ENCODE results near the gene AUNIP.
A peak's percentile ranks its signal among the peaks of the same experiment; 100 is the strongest.

The AUNIP gene

DNA sequence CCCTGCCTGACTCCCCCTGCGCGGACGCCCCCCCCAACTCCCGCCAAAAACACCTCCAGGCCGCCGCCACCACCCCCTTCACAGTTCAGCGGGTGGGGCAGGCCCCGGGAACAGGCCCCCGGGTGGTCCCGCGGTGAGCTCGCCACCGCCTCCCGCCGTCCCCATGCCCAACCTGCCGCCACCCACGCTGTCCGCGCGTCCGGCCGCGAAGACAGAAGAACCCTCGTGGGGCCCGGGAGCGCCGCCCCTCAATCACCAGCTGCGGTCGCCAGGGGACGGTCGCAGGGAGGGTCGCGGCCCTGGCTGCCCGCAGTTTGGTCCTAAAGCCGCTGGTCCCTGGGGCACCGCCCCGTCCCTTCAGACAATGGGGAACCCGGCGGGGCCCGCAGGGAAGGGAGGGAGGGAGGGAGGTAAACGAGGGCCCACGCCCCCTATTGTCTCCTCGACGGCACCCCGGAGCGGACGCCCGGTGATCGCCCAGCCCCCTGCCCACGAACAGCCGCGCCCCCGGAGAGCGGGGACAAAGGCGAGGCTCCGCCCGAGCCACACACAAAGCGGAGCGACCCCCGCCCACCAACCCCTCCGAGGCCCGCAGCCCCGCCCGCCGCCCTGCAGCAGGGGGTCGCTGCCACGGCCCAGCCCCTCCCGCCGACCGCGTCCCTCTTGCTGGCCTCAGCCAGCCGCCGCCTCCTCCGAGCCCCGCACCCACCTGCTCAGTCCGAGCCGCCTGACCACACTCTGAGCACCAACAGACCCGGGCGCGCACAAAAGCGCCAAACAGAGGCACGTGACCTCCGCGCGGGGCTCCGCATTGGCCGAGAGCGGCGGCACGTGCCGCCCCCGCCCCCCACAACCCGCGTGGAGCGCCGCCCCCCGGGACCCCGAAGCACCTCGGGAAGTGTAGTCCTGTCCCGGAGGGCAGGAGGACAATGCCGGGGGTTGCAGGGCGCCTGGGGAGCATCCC, 46.7 kb upstream of the AUNIP start, which contains the start of gene STMN1:
Gene STMN1, minus strand, starts transcription at position 740 of the 964 bp plus-strand sequence. CDS start 1,743 bp downstream, outside the sequence.
- peak; percentile 93 for DNase-seq (ENCODE audit: low spot score)
- in situ Hi-C loops (cut with MboI; ENCODE audit: low pct_unique_long_range_greater_than_20kb, low sequenced_read_pairs, unreplicated experiment), result no loop called here
- TF ChIP-seq, protein P1, sequence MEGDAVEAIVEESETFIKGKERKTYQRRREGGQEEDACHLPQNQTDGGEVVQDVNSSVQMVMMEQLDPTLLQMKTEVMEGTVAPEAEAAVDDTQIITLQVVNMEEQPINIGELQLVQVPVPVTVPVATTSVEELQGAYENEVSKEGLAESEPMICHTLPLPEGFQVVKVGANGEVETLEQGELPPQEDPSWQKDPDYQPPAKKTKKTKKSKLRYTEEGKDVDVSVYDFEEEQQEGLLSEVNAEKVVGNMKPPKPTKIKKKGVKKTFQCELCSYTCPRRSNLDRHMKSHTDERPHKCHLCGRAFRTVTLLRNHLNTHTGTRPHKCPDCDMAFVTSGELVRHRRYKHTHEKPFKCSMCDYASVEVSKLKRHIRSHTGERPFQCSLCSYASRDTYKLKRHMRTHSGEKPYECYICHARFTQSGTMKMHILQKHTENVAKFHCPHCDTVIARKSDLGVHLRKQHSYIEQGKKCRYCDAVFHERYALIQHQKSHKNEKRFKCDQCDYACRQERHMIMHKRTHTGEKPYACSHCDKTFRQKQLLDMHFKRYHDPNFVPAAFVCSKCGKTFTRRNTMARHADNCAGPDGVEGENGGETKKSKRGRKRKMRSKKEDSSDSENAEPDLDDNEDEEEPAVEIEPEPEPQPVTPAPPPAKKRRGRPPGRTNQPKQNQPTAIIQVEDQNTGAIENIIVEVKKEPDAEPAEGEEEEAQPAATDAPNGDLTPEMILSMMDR (IDR thresholded peaks at IDR 0.05; ENCODE audit: extremely low read depth, insufficient read depth, missing control alignments), result no peak

DNA sequence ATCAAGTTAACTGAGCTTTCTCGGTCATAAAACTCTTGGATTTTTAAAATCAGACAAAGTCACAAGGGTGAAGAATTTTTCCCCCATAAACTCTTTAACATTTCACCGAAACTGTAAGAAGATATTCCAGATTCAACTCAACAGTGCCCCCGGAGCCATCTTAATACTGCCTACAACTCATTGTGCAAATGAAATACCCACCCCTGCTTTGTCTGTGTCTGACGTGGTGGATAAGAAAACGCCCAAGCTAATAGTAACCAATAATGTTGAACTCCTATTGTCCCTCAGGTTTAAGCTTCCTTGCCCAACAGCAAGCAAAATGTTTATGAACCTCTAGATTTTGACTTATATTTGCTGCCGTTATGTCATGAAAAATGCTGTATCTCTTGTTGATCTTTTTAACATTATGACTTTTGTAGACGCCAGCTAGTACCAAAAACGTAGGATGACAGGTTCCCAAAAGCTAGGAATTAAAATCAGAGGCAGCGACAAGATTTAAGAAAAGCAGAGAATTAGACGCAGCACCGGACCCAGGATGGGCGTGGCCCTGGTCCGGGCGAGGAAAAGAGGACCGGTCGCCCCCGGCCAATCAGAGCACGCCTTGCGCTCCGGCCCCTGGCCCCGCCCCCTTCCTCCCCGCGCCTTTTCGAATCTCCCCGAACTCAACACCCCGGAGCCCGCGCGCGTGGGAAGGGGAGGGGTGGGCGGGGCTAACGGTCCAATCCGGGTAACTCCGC, 45.9 kb upstream of the AUNIP start:
- DNase-seq (ENCODE audit: low spot score), result peak; percentile 96
- TF ChIP-seq, protein P1 (IDR thresholded peaks at IDR 0.05; ENCODE audit: extremely low read depth, insufficient read depth, missing control alignments), result peak; percentile 5
- in situ Hi-C loops (cut with MboI; ENCODE audit: low pct_unique_long_range_greater_than_20kb, low sequenced_read_pairs, unreplicated experiment), result no loop called here

DNA sequence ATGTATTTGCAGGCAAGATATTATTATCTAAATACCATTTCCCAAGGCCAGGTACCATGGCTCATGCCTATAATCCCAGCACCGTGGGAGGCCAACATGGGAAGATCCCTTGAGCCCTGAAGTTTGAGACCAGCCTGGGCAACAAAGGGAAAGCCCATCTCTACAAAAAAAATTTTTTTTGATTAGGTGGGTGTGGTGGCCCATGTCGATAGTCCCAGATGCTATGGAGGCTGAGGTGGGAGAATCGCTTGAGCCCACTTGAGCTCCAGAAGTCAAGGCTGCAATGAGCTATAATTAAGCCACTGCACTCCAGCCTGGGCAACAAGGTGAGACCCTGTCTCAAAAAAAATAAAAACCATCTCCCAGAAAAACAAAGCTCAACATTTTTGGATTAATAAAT, 44.7 kb upstream of the AUNIP start:
- DNase-seq (ENCODE audit: low spot score), result no peak
- in situ Hi-C loops (cut with MboI; ENCODE audit: low pct_unique_long_range_greater_than_20kb, low sequenced_read_pairs, unreplicated experiment), result no loop called here
- TF ChIP-seq, protein P1 (IDR thresholded peaks at IDR 0.05; ENCODE audit: extremely low read depth, insufficient read depth, missing control alignments), result no peak

DNA sequence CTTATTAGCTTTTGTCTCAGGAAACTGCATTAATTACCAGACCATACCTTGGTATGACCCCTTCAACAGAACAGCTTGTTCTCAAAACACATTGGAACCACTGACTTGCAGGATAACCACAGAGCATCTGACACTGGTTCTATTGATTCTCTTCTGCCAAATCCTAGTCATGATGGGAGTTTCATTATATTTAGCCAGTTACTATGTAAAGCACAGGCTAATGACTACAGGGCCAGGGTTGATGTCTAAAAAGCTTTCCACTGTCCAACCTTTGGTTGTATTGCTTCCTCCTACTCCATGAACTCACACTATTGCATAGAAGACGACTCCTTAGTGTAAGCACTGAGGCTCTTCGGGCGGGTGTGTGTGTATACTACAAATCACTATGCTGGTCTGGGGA, 43.2 kb upstream of the AUNIP start:
- TF ChIP-seq, protein P1 (IDR thresholded peaks at IDR 0.05; ENCODE audit: extremely low read depth, insufficient read depth, missing control alignments), result no peak
- in situ Hi-C loops (cut with MboI; ENCODE audit: low pct_unique_long_range_greater_than_20kb, low sequenced_read_pairs, unreplicated experiment), result no loop called here
- no peak for DNase-seq (ENCODE audit: low spot score)

DNA sequence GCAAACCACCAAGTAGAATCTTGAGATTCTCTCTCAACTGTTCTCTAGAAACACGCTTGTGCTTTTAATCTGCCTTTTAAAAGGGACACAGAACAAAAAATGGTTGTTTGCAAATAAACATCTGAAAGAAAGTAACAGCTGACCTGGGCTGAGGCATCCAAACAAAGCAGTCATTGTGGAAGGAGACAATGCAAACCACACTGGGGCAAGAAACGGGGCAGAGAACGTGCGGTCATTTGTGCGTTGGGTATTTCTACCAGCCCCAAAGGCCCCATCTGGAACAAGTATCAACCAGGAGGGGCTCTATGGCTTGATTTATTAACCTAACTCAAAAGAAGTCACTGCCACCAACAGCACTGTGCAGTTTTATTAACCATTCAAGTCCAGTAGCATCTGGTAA, 41.0 kb upstream of the AUNIP start:
- in situ Hi-C loops (cut with MboI; ENCODE audit: low pct_unique_long_range_greater_than_20kb, low sequenced_read_pairs, unreplicated experiment), result no loop called here
- DNase-seq (ENCODE audit: low spot score), result no peak

DNA sequence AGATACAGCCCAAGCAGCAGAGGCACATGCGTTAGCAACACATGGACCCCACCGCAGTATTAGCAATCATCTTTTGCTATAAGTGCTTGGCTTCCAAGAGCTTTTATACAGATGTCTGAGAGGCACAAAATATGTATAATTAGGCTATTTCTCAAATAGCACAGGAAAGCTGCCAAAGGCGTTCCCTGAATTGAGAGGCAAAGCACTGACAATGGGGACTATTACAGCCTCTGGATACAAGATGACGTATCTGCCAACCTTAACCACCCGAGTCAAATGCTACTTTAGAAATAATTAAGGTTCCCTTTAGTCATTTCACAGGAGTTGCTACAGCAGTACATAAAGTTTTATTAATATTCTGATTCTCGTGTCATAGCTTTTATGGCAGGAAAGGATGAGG, 40.5 kb upstream of the AUNIP start:
- DNase-seq (ENCODE audit: low spot score), result no peak
- TF ChIP-seq, protein P1 (IDR thresholded peaks at IDR 0.05; ENCODE audit: extremely low read depth, insufficient read depth, missing control alignments), result no peak
- in situ Hi-C loops (cut with MboI; ENCODE audit: low pct_unique_long_range_greater_than_20kb, low sequenced_read_pairs, unreplicated experiment), result loop anchor here (10.0 kb wide), 1 partner anchor 95 kb away; the partner anchor contains the start of gene PAFAH2

More for the DNA sequence above, 41.0 kb upstream of the AUNIP start:
- TF ChIP-seq, protein P1 (IDR thresholded peaks at IDR 0.05; ENCODE audit: extremely low read depth, insufficient read depth, missing control alignments), result no peak

All from GM13977 (cell line).